Measurements from ENCODE around the gene PPP2R1B.

Gene PPP2R1B

DNA sequence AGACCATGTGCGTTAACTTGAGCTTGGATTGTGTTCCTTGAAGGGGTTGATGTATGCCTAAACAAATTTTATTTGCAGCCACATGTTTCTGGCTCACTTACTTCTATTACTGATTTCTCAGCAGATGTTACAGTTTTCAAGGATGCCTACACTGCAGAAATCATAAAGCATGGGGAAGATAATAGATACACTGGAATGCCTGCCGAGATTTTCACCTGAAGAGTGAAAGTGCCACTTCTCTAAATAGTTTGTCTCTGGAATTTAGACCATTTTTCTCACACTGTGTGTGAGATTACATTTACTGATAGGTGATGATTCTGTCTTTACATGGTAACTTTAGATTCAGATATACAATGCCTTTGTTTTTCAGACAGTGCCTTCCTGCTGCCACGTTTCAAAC, 82.4 kb downstream of the PPP2R1B start:
- DNase-seq (ENCODE audit: low read depth, low spot score) = no peak
- no peaks in the 10 kb centered on the region for H3K9me3 ChIP-seq (ENCODE audit: low read depth, low read length)
- no peak overlapping the region for H3K4me3 ChIP-seq
- no peak overlapping the region for H3K9ac ChIP-seq (ENCODE audit: insufficient read length)
- TF ChIP-seq EZH2 (IDR thresholded peaks at IDR 0.05) (no peak), POLR2AphosphoS5 (IDR thresholded peaks at IDR 0.05; ENCODE audit: borderline replicate concordance, low read depth, low read length) (no peak), FOXP2 (optimal IDR thresholded peaks at IDR 0.05; ENCODE audit: control extremely low read depth, extremely low read length, insufficient read depth) (no peak)
- H3K36me3 ChIP-seq (ENCODE audit: insufficient read depth, low read length) = peaks cover 10% of the 10 kb centered on the region; the same call in 1 of the 2 replicates
- H3K27ac ChIP-seq = no peak overlapping the region

DNA sequence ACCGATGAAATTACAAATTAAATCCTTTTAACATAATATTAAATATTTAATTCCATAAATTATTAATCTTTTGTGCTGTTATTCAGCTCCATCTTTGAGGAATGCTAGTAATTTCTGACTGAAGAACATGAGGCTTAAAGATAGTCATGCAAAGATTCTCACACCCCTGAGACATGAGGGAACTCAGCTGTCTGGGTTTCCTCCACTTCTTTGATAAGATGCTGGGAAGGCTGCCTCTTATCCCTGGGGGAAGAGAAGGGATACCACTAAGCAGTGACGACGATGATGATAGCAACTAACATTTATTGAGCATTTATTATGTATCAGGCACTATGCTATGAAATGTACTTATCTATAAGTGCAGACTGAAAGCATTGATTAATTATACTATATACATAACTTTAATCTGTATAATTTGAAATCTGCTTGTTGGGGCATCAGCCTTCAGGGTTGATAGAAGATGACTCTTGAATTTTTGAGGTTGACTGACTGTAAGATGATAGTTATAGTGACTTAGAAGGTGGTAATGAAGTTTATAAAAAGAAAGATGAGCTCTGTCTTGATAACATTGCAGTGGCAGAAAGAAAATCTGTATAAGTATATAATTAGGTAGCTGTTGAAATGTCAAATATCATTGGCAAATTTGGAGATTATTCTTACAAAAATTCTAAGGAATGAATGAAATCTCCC, 85.6 kb downstream of the PPP2R1B start:
- H3K9ac ChIP-seq (ENCODE audit: insufficient read length) = no peak overlapping the region
- TF ChIP-seq POLR2AphosphoS5 (IDR thresholded peaks at IDR 0.05; ENCODE audit: borderline replicate concordance, low read depth, low read length) (no peak), EZH2 (IDR thresholded peaks at IDR 0.05) (no peak), FOXP2 (optimal IDR thresholded peaks at IDR 0.05; ENCODE audit: control extremely low read depth, extremely low read length, insufficient read depth) (no peak)
- no peaks in the 10 kb centered on the region; the same call in 1 of the 2 replicates for H3K36me3 ChIP-seq (ENCODE audit: insufficient read depth, low read length)
- H3K4me3 ChIP-seq = no peak overlapping the region
- DNase-seq (ENCODE audit: low read depth, low spot score) = no peak
- H3K27ac ChIP-seq = no peak overlapping the region
- H3K9me3 ChIP-seq (ENCODE audit: low read depth, low read length) = no peaks in the 10 kb centered on the region
